ENCODE data around the gene MARS2.

DNA sequence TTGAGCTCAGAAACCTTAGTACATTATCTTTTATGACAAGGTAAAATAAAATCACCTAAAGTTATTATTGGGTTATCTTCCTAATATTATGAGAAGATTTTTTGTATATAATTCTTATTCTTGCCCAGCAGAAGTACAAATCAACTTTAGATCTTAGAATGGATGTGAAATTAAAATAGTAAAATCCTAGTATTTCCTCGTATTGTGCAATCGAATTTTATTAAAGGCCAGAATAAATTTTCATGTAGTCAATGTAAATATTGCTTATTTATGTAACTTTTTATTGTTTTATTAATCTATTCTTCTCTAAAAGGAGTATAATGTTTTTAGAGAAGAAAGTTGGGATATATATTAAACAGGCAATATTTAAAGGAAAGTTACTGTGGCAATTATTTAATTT lies 12.7 kb downstream of the MARS2 start:
- TF ChIP-seq, protein P1, sequence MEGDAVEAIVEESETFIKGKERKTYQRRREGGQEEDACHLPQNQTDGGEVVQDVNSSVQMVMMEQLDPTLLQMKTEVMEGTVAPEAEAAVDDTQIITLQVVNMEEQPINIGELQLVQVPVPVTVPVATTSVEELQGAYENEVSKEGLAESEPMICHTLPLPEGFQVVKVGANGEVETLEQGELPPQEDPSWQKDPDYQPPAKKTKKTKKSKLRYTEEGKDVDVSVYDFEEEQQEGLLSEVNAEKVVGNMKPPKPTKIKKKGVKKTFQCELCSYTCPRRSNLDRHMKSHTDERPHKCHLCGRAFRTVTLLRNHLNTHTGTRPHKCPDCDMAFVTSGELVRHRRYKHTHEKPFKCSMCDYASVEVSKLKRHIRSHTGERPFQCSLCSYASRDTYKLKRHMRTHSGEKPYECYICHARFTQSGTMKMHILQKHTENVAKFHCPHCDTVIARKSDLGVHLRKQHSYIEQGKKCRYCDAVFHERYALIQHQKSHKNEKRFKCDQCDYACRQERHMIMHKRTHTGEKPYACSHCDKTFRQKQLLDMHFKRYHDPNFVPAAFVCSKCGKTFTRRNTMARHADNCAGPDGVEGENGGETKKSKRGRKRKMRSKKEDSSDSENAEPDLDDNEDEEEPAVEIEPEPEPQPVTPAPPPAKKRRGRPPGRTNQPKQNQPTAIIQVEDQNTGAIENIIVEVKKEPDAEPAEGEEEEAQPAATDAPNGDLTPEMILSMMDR (conservative IDR thresholded peaks at IDR 0.05 in 1 of 2, IDR thresholded peaks at IDR 0.05 in 1 of 2; ENCODE audit: low read depth in 1 of 2, low read length in 2 of 2), result no peak
- no peak for TF ChIP-seq EZH2 (IDR thresholded peaks at IDR 0.05; ENCODE audit: low read length, missing control alignments)

Data from fibroblast of lung (primary cell).